OCI-LY1 (cell line): Measurements from ENCODE around the gene USP48.

Source experiments
- EZH2 ChIP-seq: fragments of 200-600 bp; sonication (generic), shearing (Covaris generic); IDR thresholded peaks from 2 replicates; pipeline ENCODE4 v1.8.0; 2017; ENCODE audit warnings: borderline replicate concordance, mixed run types, mild to moderate bottlenecking, antibody characterized with exemption, low read length, moderate library complexity, mixed read lengths
- TF ChIP-seq, protein P1 (sequence below): fragments of 200-600 bp; sonication (generic), shearing (Covaris generic); IDR thresholded peaks from 2 replicates; pipeline ENCODE4 v1.5.1; 2017; ENCODE audit warnings: mild to moderate bottlenecking, antibody characterized with exemption, low read length, moderate library complexity, mixed read lengths

DNA sequence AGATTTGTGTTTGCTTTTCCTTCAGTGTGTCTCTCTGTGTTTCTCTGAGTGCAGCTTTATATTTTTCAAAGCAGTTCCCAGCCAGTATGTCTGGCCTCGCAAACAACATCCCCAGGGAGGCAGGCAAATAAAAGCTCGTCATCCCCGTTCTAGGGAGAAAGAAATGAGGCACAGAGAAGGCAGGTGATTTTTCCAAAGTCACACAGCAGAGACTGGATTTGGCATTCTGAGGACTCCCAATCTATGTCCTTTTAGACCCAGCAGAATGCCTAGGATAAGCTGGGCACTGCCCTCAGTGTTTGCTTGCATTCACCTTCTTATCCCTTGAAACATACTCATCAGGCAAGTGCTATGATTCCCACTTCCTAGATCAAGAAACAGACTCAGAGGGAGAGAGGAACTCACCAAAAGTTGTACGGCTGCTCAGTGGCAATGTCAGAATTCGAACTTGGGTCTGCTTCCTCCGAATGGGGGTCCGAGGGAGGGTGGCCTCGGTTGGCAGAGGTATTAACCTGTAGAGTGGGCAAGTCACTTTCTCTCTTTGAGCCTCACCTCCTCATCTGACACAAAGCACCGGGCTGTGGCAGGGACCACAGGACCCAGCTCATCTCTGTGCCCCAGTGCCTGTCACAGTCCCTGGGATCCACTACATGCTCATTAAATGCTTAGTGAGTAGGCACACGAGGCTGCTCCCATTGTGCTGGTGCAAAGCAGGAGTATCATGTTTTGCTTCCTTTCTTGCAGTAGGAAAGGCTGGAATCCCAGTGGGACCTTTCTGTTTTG, 118.0 kb downstream of the USP48 start:
- TF ChIP-seq, protein P1, sequence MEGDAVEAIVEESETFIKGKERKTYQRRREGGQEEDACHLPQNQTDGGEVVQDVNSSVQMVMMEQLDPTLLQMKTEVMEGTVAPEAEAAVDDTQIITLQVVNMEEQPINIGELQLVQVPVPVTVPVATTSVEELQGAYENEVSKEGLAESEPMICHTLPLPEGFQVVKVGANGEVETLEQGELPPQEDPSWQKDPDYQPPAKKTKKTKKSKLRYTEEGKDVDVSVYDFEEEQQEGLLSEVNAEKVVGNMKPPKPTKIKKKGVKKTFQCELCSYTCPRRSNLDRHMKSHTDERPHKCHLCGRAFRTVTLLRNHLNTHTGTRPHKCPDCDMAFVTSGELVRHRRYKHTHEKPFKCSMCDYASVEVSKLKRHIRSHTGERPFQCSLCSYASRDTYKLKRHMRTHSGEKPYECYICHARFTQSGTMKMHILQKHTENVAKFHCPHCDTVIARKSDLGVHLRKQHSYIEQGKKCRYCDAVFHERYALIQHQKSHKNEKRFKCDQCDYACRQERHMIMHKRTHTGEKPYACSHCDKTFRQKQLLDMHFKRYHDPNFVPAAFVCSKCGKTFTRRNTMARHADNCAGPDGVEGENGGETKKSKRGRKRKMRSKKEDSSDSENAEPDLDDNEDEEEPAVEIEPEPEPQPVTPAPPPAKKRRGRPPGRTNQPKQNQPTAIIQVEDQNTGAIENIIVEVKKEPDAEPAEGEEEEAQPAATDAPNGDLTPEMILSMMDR, result no peak
- no peak for TF ChIP-seq EZH2
